ENCODE data around the gene TECTB.

Gene TECTB

GRCh38 chr10:112283100-112283499 is at the start of gene TECTB:
TSS of gene TECTB (plus strand) at chr10:112283400. CDS start at chr10:112283735, 335 bp downstream.
- ATAC-seq (ENCODE audit: low read depth), result no peak
- Histone ChIP-seq H3K4me1 (ENCODE audit: insufficient read depth, poor library complexity, severe bottlenecking) (peaks cover 3% of the 10 kb centered on the region), H3K36me3 (ENCODE audit: low read depth) (no peaks in the 10 kb centered on the region), H3K27ac (ENCODE audit: poor library complexity, severe bottlenecking) (no peak within 1 kb of the TSS), H3K27me3 (ENCODE audit: insufficient read depth, poor library complexity, severe bottlenecking) (no peaks in the 10 kb centered on the region), H3K4me3 (ENCODE audit: severe bottlenecking) (no peak within 1 kb of the TSS), H3K9me3 (ENCODE audit: severe bottlenecking) (no peaks in the 10 kb centered on the region)
- no peak for TF ChIP-seq CTCF (IDR thresholded peaks at IDR 0.05; ENCODE audit: poor library complexity, severe bottlenecking)
- no peak for DNase-seq (ENCODE audit: low spot score)

GRCh38 chr10:112235141-112235540 is 48.1 kb upstream of the TECTB start:
- Histone ChIP-seq H3K36me3 (ENCODE audit: low read depth) (no peaks in the 10 kb centered on the region), H3K27ac (ENCODE audit: poor library complexity, severe bottlenecking) (peak overlapping the region; percentile 24), H3K4me3 (ENCODE audit: severe bottlenecking) (no peak overlapping the region), H3K9me3 (ENCODE audit: severe bottlenecking) (no peaks in the 10 kb centered on the region), H3K4me1 (ENCODE audit: insufficient read depth, poor library complexity, severe bottlenecking) (peaks cover 9% of the 10 kb centered on the region), H3K27me3 (ENCODE audit: insufficient read depth, poor library complexity, severe bottlenecking) (no peaks in the 10 kb centered on the region)
- ATAC-seq (ENCODE audit: low read depth), result no peak
- TF ChIP-seq CTCF (IDR thresholded peaks at IDR 0.05; ENCODE audit: poor library complexity, severe bottlenecking), result no peak
- no peak for DNase-seq (ENCODE audit: low spot score)

GRCh38 chr10:112235920-112236319 is 47.3 kb upstream of the TECTB start:
- H3K9me3 ChIP-seq (ENCODE audit: severe bottlenecking), result no peaks in the 10 kb centered on the region
- H3K4me3 ChIP-seq (ENCODE audit: severe bottlenecking), result no peak overlapping the region
- H3K36me3 ChIP-seq (ENCODE audit: low read depth), result no peaks in the 10 kb centered on the region
- no peak for TF ChIP-seq CTCF (IDR thresholded peaks at IDR 0.05; ENCODE audit: poor library complexity, severe bottlenecking)
- ATAC-seq (ENCODE audit: low read depth), result peak; percentile 70
- no peaks in the 10 kb centered on the region for H3K27me3 ChIP-seq (ENCODE audit: insufficient read depth, poor library complexity, severe bottlenecking)
- H3K4me1 ChIP-seq (ENCODE audit: insufficient read depth, poor library complexity, severe bottlenecking), result peaks cover 4% of the 10 kb centered on the region
- DNase-seq (ENCODE audit: low spot score), result no peak
- H3K27ac ChIP-seq (ENCODE audit: poor library complexity, severe bottlenecking), result peak overlapping the region; percentile 24

GRCh38 chr10:112236486-112236885 is 46.7 kb upstream of the TECTB start:
- peak overlapping the region; percentile 24 for H3K27ac ChIP-seq (ENCODE audit: poor library complexity, severe bottlenecking)
- H3K4me1 ChIP-seq (ENCODE audit: insufficient read depth, poor library complexity, severe bottlenecking), result peaks cover 4% of the 10 kb centered on the region
- ATAC-seq (ENCODE audit: low read depth), result no peak
- no peaks in the 10 kb centered on the region for H3K36me3 ChIP-seq (ENCODE audit: low read depth)
- no peaks in the 10 kb centered on the region for H3K27me3 ChIP-seq (ENCODE audit: insufficient read depth, poor library complexity, severe bottlenecking)
- no peak for TF ChIP-seq CTCF (IDR thresholded peaks at IDR 0.05; ENCODE audit: poor library complexity, severe bottlenecking)
- H3K9me3 ChIP-seq (ENCODE audit: severe bottlenecking), result no peaks in the 10 kb centered on the region
- no peak overlapping the region for H3K4me3 ChIP-seq (ENCODE audit: severe bottlenecking)
- no peak for DNase-seq (ENCODE audit: low spot score)

GRCh38 chr10:112239347-112239746 is 43.9 kb upstream of the TECTB start:
- TF ChIP-seq CTCF (IDR thresholded peaks at IDR 0.05; ENCODE audit: poor library complexity, severe bottlenecking), result no peak
- Histone ChIP-seq H3K36me3 (ENCODE audit: low read depth) (no peaks in the 10 kb centered on the region), H3K27ac (ENCODE audit: poor library complexity, severe bottlenecking) (no peak overlapping the region), H3K4me3 (ENCODE audit: severe bottlenecking) (no peak overlapping the region), H3K27me3 (ENCODE audit: insufficient read depth, poor library complexity, severe bottlenecking) (no peaks in the 10 kb centered on the region), H3K4me1 (ENCODE audit: insufficient read depth, poor library complexity, severe bottlenecking) (peaks cover 4% of the 10 kb centered on the region), H3K9me3 (ENCODE audit: severe bottlenecking) (no peaks in the 10 kb centered on the region)
- no peak for ATAC-seq (ENCODE audit: low read depth)
- DNase-seq (ENCODE audit: low spot score), result no peak

Measured in RWPE2 (cell line).